Vagina (tissue), 2 donors: ENCODE measurements around the gene ERBB4.

Experiments used
- CTCF ChIP-seq, 3 experiments: fragments of 450-650 bp in 2 of 3; fragments of 200-600 bp in 1 of 3; sonication (generic) in 1 of 3; IDR thresholded peaks; one replicate each; pipeline ENCODE4 v1.5.1; 2017 to 2019; ENCODE audit warnings: antibody characterized with exemption in 3 of 3, mild to moderate bottlenecking in 2 of 3, moderate library complexity in 2 of 3
- POLR2A ChIP-seq, 2 donors: fragments of 450-650 bp; IDR thresholded peaks; one replicate each; pipeline ENCODE4 v1.6.1; 2017; ENCODE audit warnings: antibody characterized with exemption in 2 of 2, mild to moderate bottlenecking in 2 of 2, moderate library complexity in 2 of 2
- POLR2AphosphoS5 ChIP-seq, 2 donors: sonication (generic); formaldehyde crosslinking; IDR thresholded peaks; one replicate each; pipeline ENCODE4 v1.9.0; 2017; ENCODE audit warnings: antibody characterized with exemption in 2 of 2, mild to moderate bottlenecking in 2 of 2, low read depth in 1 of 2; ENCODE audit not compliant: insufficient read depth in 1 of 2

GRCh38 chr2:212007972-212008371, 530.6 kb downstream of the ERBB4 start:
- TF ChIP-seq POLR2AphosphoS5 (IDR thresholded peaks at IDR 0.05; ENCODE audit: insufficient read depth in 1 of 2, low read depth in 1 of 2) = no peak
- TF ChIP-seq CTCF (IDR thresholded peaks at IDR 0.05) = no peak
- no peak for TF ChIP-seq POLR2A (IDR thresholded peaks at IDR 0.05)
